Ovary (tissue), 9 donors: ENCODE measurements around the gene ARF6. TPM values are rescaled to one million over a fixed set of nuclear protein-coding genes. Genes with fewer than 3 reads are reported as not detected.

ENCODE experiments used
- DNase-seq, 5 donors: peaks; one replicate each; pipeline ENCODE4 v3.0.0-alpha.2; 2019 to 2020
- H3K27ac ChIP-seq, 2 donors: fragments of 200-600 bp; one replicate each; pipeline versions ENCODE4 v1.5.1 to v1.8.0; 2019 to 2022
- H3K27me3 ChIP-seq: fragments of 200-600 bp; one replicate; pipeline ENCODE4 v1.8.0; 2022
- H3K36me3 ChIP-seq: fragments of 200-600 bp; sonication (generic); one replicate; pipeline ENCODE4 v1.5.1; 2019
- H3K4me1 ChIP-seq: one replicate; pipeline ENCODE4 v1.8.1; 2013; ENCODE audit warnings: mild to moderate bottlenecking, moderate library complexity; ENCODE audit not compliant: insufficient read depth
- H3K4me3 ChIP-seq: fragments of 200-600 bp; sonication (generic); one replicate; pipeline ENCODE4 v1.5.1; 2017
- H3K9me3 ChIP-seq, 2 donors: fragments of 200-600 bp in 1 of 2; sonication (generic) in 1 of 2; one replicate each; pipeline versions ENCODE4 v1.5.1 to v1.8.1; 2013 to 2019; ENCODE audit warnings: mild to moderate bottlenecking in 1 of 2, moderate library complexity in 1 of 2
- EP300 ChIP-seq: sonication (generic); formaldehyde crosslinking; IDR thresholded peaks from one replicate; pipeline ENCODE4 v1.6.1; 2017; ENCODE audit warnings: antibody characterized with exemption
- POLR2A ChIP-seq: fragments of 450-650 bp; IDR thresholded peaks from one replicate; pipeline ENCODE4 v1.6.1; 2017; ENCODE audit warnings: antibody characterized with exemption, mild to moderate bottlenecking, moderate library complexity
- WGBS, 3 donors: extraction: QIAGEN DNeasy Blood & Tissue Kit in 1 of 3; methylation state at CpG; one replicate each; pipeline versions ENCODE4 v1.1.5 to v1.1.7; 2013 to 2017; 5-methylcytosine and 5-hydroxymethylcytosine counted together
- intact Hi-C, 4 donors: fragments of 100-400 bp; cut with DNase I; formaldehyde crosslinking; loops; one replicate each; pipeline versions ENCODE4 v1.11.0 to v1.15.1; 2022 to 2023
- polyA plus RNA-seq, 2 donors: library from polyadenylated mRNA; stranded (reverse); fragments of 200-250 nt in 1 of 2; fragments of 350-450 nt in 1 of 2; fragmentation: Illumina TruSeq in 1 of 2; extraction: RNeasy Lipid Tissue Mini Kit (QIAGEN cat#74804) in 1 of 2; gene quantifications; one replicate each; pipeline ENCODE4 v1.2.3, GENCODE V29; 2013 to 2014
- total RNA-seq, 7 donors: library from RNA; depleted of rRNA in 2 of 7; stranded (reverse); fragments of >200 nt in 2 of 7; fragmentation: NEBNext Ultra II Directional in 3 of 7; extraction: Animal tissue kit (Norgen Biotek cat#: 25700) in 3 of 7; gene quantifications; one replicate each; pipeline versions ENCODE4 v1.1.0 to v1.2.4, GENCODE V29; 2016 to 2023
- TF ChIP-seq, protein P1 (sequence below), 3 donors: fragments of 450-650 bp in 2 of 3; fragments of 200-600 bp in 1 of 3; IDR thresholded peaks; one replicate each; pipeline versions ENCODE4 v1.5.1 to v1.8.0; 2016 to 2022; ENCODE audit warnings: antibody characterized with exemption in 3 of 3, mild to moderate bottlenecking in 1 of 3
- donor health status: DM: no; HTN: no; CAD: no; lungs with moderate emphysema.
- donor health status: DM: no; HTN: no; CAD: no.
- donor health status: Bipolar disorder and iron deficiency.
- donor health status: DM: yes; HTN: yes; CAD: no.
- donor health status: DM: no; HTN: no; CAD: no.
- donor health status: DM: yes; HTN: yes; CAD: no.

The ARF6 gene
- total and polyA plus RNA-seq, 9 donors: 19.8 to 39.7 (median 34.1) TPM

DNA sequence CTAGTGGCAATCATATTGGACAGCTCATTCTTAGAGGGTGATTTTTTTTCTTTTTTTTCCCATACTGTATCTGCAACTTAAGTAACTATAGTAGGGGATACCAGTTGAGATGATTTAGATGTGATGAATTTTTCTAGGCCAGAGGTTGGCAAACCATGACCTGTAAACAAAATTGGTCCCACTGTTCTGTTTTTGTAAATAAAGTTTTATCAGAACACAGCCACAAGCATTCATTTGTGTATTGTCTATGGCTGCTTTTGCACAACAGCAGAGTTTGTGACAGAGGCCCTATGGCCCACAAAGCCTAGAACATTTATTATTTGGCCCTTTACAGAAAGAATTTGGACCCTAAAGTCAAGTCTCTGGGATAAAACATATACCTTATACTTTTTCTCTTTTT lies 11.4 kb downstream of the ARF6 start:
- no peak overlapping the region for H3K27ac ChIP-seq
- no peaks in the 10 kb centered on the region for H3K9me3 ChIP-seq
- TF ChIP-seq POLR2A (no peak), EP300 (no peak)
- TF ChIP-seq, protein P1, sequence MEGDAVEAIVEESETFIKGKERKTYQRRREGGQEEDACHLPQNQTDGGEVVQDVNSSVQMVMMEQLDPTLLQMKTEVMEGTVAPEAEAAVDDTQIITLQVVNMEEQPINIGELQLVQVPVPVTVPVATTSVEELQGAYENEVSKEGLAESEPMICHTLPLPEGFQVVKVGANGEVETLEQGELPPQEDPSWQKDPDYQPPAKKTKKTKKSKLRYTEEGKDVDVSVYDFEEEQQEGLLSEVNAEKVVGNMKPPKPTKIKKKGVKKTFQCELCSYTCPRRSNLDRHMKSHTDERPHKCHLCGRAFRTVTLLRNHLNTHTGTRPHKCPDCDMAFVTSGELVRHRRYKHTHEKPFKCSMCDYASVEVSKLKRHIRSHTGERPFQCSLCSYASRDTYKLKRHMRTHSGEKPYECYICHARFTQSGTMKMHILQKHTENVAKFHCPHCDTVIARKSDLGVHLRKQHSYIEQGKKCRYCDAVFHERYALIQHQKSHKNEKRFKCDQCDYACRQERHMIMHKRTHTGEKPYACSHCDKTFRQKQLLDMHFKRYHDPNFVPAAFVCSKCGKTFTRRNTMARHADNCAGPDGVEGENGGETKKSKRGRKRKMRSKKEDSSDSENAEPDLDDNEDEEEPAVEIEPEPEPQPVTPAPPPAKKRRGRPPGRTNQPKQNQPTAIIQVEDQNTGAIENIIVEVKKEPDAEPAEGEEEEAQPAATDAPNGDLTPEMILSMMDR (IDR thresholded peaks at IDR 0.05): no peak
- H3K4me3 ChIP-seq: no peak overlapping the region
- intact Hi-C loops: no loop called here
- H3K27me3 ChIP-seq: no peaks in the 10 kb centered on the region
- no peaks in the 10 kb centered on the region for H3K36me3 ChIP-seq
- no peak for DNase-seq
- H3K4me1 ChIP-seq: no peaks in the 10 kb centered on the region

DNA sequence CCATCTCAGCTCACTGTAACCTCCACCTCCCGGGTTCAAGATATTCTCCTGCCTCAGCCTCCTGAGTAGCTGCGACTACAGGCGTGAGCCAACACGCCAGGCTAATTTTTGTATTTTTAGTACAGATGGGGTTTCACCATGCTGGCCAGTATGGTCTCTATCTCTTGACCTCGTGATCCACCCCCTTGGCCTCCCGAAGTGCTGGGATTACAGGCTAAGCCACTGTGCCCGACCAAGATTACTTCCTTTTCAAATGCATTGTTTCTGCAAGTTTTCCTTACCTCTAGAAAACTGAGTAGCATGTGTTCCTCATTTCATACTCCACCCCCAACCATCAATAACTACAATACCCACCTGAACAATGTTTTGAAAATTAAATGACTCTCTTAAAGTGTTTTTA lies 13.1 kb downstream of the ARF6 start:
- Histone ChIP-seq H3K27me3 (no peaks in the 10 kb centered on the region), H3K27ac (no peak overlapping the region), H3K36me3 (no peaks in the 10 kb centered on the region), H3K4me3 (no peak overlapping the region), H3K9me3 (no peaks in the 10 kb centered on the region), H3K4me1 (no peaks in the 10 kb centered on the region)
- intact Hi-C loops: no loop called here
- TF ChIP-seq POLR2A (no peak), EP300 (no peak)
- TF ChIP-seq, protein P1 (IDR thresholded peaks at IDR 0.05): no peak
- no peak for DNase-seq
- WGBS, 3 donors: 84 to 89% (median 86%) methylated on average over 7 of the region's 7 CpGs

DNA sequence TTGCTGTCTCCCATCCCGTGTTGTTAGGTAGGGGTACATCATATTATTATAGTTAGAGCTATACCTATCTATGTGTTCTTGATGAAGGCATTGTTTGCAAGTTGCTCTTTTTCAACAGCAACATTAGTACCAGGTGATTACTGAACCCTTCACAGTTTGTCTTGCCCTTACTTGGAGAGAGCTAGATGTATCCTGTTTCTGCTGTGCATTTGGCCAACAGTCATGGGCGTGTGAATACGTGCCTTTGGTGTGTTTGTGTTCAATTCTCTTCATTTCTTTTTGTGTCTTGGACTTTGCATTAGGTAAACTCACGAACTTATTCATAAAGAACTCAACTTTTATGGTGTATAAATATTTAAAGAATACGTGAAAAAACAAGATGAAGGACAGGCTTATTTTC lies 14.3 kb downstream of the ARF6 start:
- Histone ChIP-seq H3K4me1 (no peaks in the 10 kb centered on the region), H3K27me3 (no peaks in the 10 kb centered on the region), H3K27ac (no peak overlapping the region), H3K36me3 (no peaks in the 10 kb centered on the region), H3K4me3 (no peak overlapping the region), H3K9me3 (no peaks in the 10 kb centered on the region)
- DNase-seq: no peak
- TF ChIP-seq, protein P1 (IDR thresholded peaks at IDR 0.05): no peak
- no peak for TF ChIP-seq EP300
- TF ChIP-seq POLR2A: no peak
- intact Hi-C loops: no loop called here
- WGBS, 3 donors: 66 to 80% (median 76%) methylated on average over 5 of the region's 5 CpGs

DNA sequence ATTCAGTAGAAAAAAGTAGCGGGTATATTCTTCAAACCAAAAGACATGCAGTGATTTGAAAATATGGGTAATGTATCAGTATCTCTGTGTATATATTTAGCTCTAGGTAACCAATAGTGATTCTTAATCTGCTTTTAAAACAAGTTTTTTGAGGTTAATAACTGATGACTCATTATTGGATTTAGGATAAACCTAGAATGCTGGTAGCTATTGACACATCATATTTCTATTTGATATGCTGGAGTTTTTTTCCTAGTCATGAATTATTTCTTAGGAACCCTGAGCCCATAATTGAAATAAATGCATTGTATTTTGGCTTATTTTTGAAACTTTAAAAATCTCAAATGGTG lies 15.5 kb downstream of the ARF6 start:
- H3K4me1 ChIP-seq: no peaks in the 10 kb centered on the region
- no peak overlapping the region for H3K27ac ChIP-seq
- TF ChIP-seq POLR2A (no peak), EP300 (no peak)
- TF ChIP-seq, protein P1 (IDR thresholded peaks at IDR 0.05): no peak
- 0% methylated on average over 1 of the region's 1 CpG for WGBS, 3 donors
- DNase-seq: no peak
- H3K4me3 ChIP-seq: no peak overlapping the region
- no peaks in the 10 kb centered on the region for H3K27me3 ChIP-seq
- intact Hi-C loops: no loop called here
- H3K9me3 ChIP-seq: no peaks in the 10 kb centered on the region
- H3K36me3 ChIP-seq: no peaks in the 10 kb centered on the region

DNA sequence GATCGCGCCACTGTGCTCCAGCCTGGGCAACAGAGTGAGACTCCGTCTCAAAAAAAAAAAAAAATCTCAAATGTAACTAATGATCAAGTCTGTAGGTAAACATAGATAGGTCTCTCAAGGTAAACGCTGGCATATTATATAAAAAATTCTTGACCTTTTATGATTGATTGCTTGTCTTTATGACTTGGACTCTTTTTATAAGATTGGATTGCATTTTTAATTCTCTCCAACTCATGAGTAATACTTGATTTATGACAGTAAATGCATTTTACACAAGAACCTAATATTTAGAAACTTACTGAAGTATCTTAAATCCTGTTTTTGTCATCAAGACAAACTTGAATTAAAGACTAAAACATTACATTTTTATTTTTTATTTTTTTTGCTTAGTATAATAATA lies 16.1 kb downstream of the ARF6 start:
- Histone ChIP-seq H3K9me3 (no peaks in the 10 kb centered on the region), H3K4me1 (no peaks in the 10 kb centered on the region), H3K36me3 (no peaks in the 10 kb centered on the region), H3K4me3 (no peak overlapping the region), H3K27ac (no peak overlapping the region), H3K27me3 (no peaks in the 10 kb centered on the region)
- TF ChIP-seq, protein P1 (IDR thresholded peaks at IDR 0.05): no peak
- intact Hi-C loops: no loop called here
- 95 to 98% (median 97%) methylated on average over 4 of the region's 4 CpGs for WGBS, 3 donors
- DNase-seq: no peak
